ENCODE results near the gene SEPTIN1.
"Not testable (repeated sequence)": the region's sequence is repeated elsewhere in the genome, so short reads cannot be mapped to it uniquely, and the experiment has no call there.

DNA sequence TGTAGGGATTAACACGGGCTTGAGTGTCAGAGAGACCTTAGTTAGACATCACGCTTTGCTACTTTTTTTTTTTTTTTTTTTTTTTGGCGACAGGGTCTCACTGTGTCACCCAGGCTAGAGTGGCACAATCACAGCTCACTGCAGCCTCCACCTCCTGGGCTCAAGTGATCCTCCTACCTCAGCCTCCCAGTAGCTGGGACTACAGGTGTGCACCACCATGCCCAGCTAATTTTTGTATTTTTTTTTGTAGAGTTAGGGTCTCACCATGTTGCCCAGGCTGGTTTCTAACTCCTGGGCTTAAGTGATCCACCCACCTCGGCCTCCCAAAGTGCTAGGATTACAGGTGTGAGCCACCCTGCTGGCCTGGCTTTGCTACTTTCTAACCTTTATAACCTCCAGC, 14.3 kb upstream of the SEPTIN1 start:
- TF ChIP-seq, protein P1, sequence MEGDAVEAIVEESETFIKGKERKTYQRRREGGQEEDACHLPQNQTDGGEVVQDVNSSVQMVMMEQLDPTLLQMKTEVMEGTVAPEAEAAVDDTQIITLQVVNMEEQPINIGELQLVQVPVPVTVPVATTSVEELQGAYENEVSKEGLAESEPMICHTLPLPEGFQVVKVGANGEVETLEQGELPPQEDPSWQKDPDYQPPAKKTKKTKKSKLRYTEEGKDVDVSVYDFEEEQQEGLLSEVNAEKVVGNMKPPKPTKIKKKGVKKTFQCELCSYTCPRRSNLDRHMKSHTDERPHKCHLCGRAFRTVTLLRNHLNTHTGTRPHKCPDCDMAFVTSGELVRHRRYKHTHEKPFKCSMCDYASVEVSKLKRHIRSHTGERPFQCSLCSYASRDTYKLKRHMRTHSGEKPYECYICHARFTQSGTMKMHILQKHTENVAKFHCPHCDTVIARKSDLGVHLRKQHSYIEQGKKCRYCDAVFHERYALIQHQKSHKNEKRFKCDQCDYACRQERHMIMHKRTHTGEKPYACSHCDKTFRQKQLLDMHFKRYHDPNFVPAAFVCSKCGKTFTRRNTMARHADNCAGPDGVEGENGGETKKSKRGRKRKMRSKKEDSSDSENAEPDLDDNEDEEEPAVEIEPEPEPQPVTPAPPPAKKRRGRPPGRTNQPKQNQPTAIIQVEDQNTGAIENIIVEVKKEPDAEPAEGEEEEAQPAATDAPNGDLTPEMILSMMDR (IDR thresholded peaks at IDR 0.05): not testable (repeated sequence)
- not testable (repeated sequence) for TF ChIP-seq EP300 (IDR thresholded peaks at IDR 0.05)

All from esophagus muscularis mucosa (tissue), 3 donors.